GM12878 (cell line): ENCODE data around the gene HYDIN. TPM values are rescaled to one million over a fixed set of nuclear protein-coding genes. Genes with fewer than 3 reads are reported as not detected.

ENCODE experiments used
- ATAC-seq: fragments of 200-7000 bp; cut with Tn5 transposase; 3 replicates; pipeline ENCODE4 v1.9.1; 2020; ENCODE audit warnings: mild to moderate bottlenecking, moderate library complexity
- BruUV-seq: library from RNA; stranded (reverse); fragments of 400-500 nt; replicated peaks from 2 replicates; lab custom pipeline; 2021; lab: Mats Ljungman, UMichigan
- CTCF ChIA-PET: fragments of 300-600 bp; sonication (Branson Sonifier 250); formaldehyde crosslinking; extraction: SDS; loops from one replicate; lab custom pipeline; 2021; ENCODE audit warnings: inconsistent platforms; lab: Yijun Ruan, JAX
- POLR2A ChIA-PET: fragments of 350-600 bp; formaldehyde crosslinking; extraction: SDS; loops from one replicate; lab custom pipeline; 2021; ENCODE audit warnings: inconsistent platforms; lab: Charles Lee
- RAD21 ChIA-PET: fragments of 300-600 bp; sonication (Branson Sonifier 250); formaldehyde crosslinking; loops from one replicate; lab custom pipeline; 2023; ENCODE audit warnings: antibody characterized with exemption; ENCODE audit not compliant: unreplicated experiment; lab: Charles Lee
- SMC1A ChIA-PET: fragments of 300-600 bp; sonication (Branson Sonifier 250); formaldehyde crosslinking; loops from one replicate; lab custom pipeline; 2023; ENCODE audit not compliant: unreplicated experiment, uncharacterized antibody; lab: Charles Lee
- DNase-seq: peaks from one replicate; pipeline ENCODE4 v3.0.0-alpha.2; 2011; ENCODE audit warnings: low read depth, low spot score
- FAIRE-seq: peaks from 3 replicates; lab custom pipeline; 2011; peaks lifted over from hg19 to GRCh38; lab: Jason Lieb, UNC
- H2AFZ ChIP-seq: 2 replicates; pipeline ENCODE4 v1.6.0; 2011; ENCODE audit warnings: low read depth, low read length, control low read depth; ENCODE audit not compliant: control insufficient read depth
- H3K27ac ChIP-seq: 2 replicates; pipeline ENCODE4 v1.5.1; 2011; ENCODE audit warnings: control low read depth; ENCODE audit not compliant: control insufficient read depth, insufficient read depth
- H3K27me3 ChIP-seq, 2 experiments: replicated peaks in 1 of 2; 2 replicates each; pipeline versions ENCODE4 v1.6.0 to v1.6.1; 2011; ENCODE audit warnings: low read length in 1 of 2; ENCODE audit not compliant: control insufficient read depth in 2 of 2, insufficient read depth in 2 of 2
- H3K36me3 ChIP-seq, 2 experiments: 2 replicates each; pipeline ENCODE4 v1.5.1; 2011; ENCODE audit warnings: low read length in 1 of 2; ENCODE audit not compliant: control insufficient read depth in 2 of 2, insufficient read depth in 2 of 2
- H3K4me1 ChIP-seq: 2 replicates; pipeline ENCODE4 v1.6.1; 2011; ENCODE audit warnings: mild to moderate bottlenecking, low read length, moderate library complexity, mixed read lengths; ENCODE audit not compliant: control insufficient read depth, insufficient read depth
- H3K4me2 ChIP-seq: 2 replicates; pipeline ENCODE4 v1.6.0; 2011; ENCODE audit warnings: control low read depth; ENCODE audit not compliant: control insufficient read depth, insufficient read depth
- H3K4me3 ChIP-seq: fragments of 200-600 bp; sonication (generic); 2 replicates; pipeline ENCODE4 v1.5.1; 2016
- H3K79me2 ChIP-seq: 2 replicates; pipeline ENCODE4 v1.6.0; 2011; ENCODE audit warnings: low read length; ENCODE audit not compliant: control insufficient read depth, insufficient read depth
- H3K9ac ChIP-seq: 2 replicates; pipeline ENCODE4 v1.8.0; 2011; ENCODE audit warnings: low read length, control low read depth, mixed read lengths; ENCODE audit not compliant: control insufficient read depth, insufficient read depth
- H3K9me3 ChIP-seq: replicated peaks from 3 replicates; pipeline ENCODE4 v1.5.1; 2011; ENCODE audit warnings: mild to moderate bottlenecking, low read length; ENCODE audit not compliant: control insufficient read depth, insufficient read depth
- H4K20me1 ChIP-seq: 2 replicates; pipeline ENCODE4 v1.6.0; 2011; ENCODE audit not compliant: control insufficient read depth, insufficient read depth
- BHLHE40 ChIP-seq, 2 experiments: fragments of 450-650 bp in 1 of 2; IDR thresholded peaks; 2 replicates each; pipeline ENCODE4 v1.6.1; 2011 to 2017; ENCODE audit warnings: low read depth in 2 of 2, borderline replicate concordance in 1 of 2, improper control_type of control experiment in 1 of 2, low read length in 1 of 2, mild to moderate bottlenecking in 1 of 2
- CHD2 ChIP-seq: IDR thresholded peaks from 2 replicates; pipeline ENCODE4 v1.6.1; 2011; ENCODE audit warnings: low read depth, low read length, improper control_type of control experiment, borderline replicate concordance
- E2F4 ChIP-seq: IDR thresholded peaks from 2 replicates; pipeline ENCODE4 v1.6.1; 2012; ENCODE audit warnings: low read depth, low read length, improper control_type of control experiment
- EED ChIP-seq: sonication (generic); IDR thresholded peaks from 2 replicates; pipeline ENCODE4 v1.6.1; 2016; ENCODE audit warnings: antibody characterized with exemption, low read depth
- FOS ChIP-seq: IDR thresholded peaks from 3 replicates; pipeline ENCODE4 v1.6.1; 2011; ENCODE audit warnings: borderline replicate concordance; ENCODE audit not compliant: insufficient read length; ENCODE audit errors: extremely low read depth
- KAT2A ChIP-seq: conservative IDR thresholded peaks from 2 replicates; pipeline ENCODE4 v1.6.1; 2011; ENCODE audit warnings: low read depth, low read length; ENCODE audit not compliant: control insufficient read depth
- KLF5 ChIP-seq: fragments of 450-650 bp; IDR thresholded peaks from 2 replicates; pipeline ENCODE4 v1.6.1; 2014; ENCODE audit warnings: mild to moderate bottlenecking; ENCODE audit not compliant: partially characterized antibody
- MXI1 ChIP-seq: fragments of 150-350 bp; IDR thresholded peaks from 2 replicates; pipeline ENCODE4 v1.6.1; 2011; ENCODE audit warnings: low read depth, mild to moderate bottlenecking, inconsistent platforms, low read length, improper control_type of control experiment
- MYC ChIP-seq: IDR thresholded peaks from 2 replicates; pipeline ENCODE4 v1.6.1; 2011; ENCODE audit warnings: mild to moderate bottlenecking, low read length, moderate library complexity, inconsistent platforms; ENCODE audit not compliant: insufficient read depth, insufficient replicate concordance, insufficient read length, severe bottlenecking
- NR2F1 ChIP-seq: fragments of 450-650 bp; conservative IDR thresholded peaks from 2 replicates; pipeline ENCODE4 v1.6.1; 2017; ENCODE audit warnings: mild to moderate bottlenecking
- NRF1 ChIP-seq: conservative IDR thresholded peaks from 2 replicates; pipeline ENCODE4 v1.6.1; 2011; ENCODE audit warnings: mild to moderate bottlenecking, low read depth, low read length, improper control_type of control experiment
- RAD51 ChIP-seq: fragments of 450-650 bp; IDR thresholded peaks from 2 replicates; pipeline ENCODE4 v1.6.1; 2016; ENCODE audit warnings: moderate library complexity, mild to moderate bottlenecking, inconsistent platforms
- SMC3 ChIP-seq: IDR thresholded peaks from 2 replicates; pipeline ENCODE4 v1.6.1; 2011; ENCODE audit warnings: low read length, improper control_type of control experiment, borderline replicate concordance
- SPI1 ChIP-seq: IDR thresholded peaks from 2 replicates; pipeline ENCODE4 v1.6.1; 2011; ENCODE audit warnings: low read depth, mild to moderate bottlenecking, low read length, moderate library complexity, borderline replicate concordance; ENCODE audit not compliant: insufficient read depth
- SREBF1 ChIP-seq: IDR thresholded peaks from 2 replicates; pipeline ENCODE4 v1.6.1; 2012; ENCODE audit warnings: mild to moderate bottlenecking, low read length
- TAF1 ChIP-seq: IDR thresholded peaks from 2 replicates; pipeline ENCODE4 v1.6.1; 2011; ENCODE audit warnings: mild to moderate bottlenecking, low read depth, low read length, borderline replicate concordance
- YBX1 ChIP-seq: fragments of 450-650 bp; IDR thresholded peaks from 2 replicates; pipeline ENCODE4 v1.6.1; 2016; ENCODE audit warnings: antibody characterized with exemption
- ZSCAN29 ChIP-seq: fragments of 450-650 bp; IDR thresholded peaks from 2 replicates; pipeline ENCODE4 v1.6.1; 2017; ENCODE audit warnings: mild to moderate bottlenecking, moderate library complexity
- WGBS: methylation state at CpG from one replicate; pipeline ENCODE4 v1.1.6; 2016; ENCODE audit warnings: low lambda C conversion rate; ENCODE audit not compliant: insufficient replicate concordance, insufficient coverage; ENCODE audit errors: missing lambda C conversion rate; 5-methylcytosine and 5-hydroxymethylcytosine counted together
- in situ Hi-C: fragments of 300-500 bp; cut with MboI; formaldehyde crosslinking; loops from 9 replicates; pipeline ENCODE4 v1.14.3; 2018; ENCODE audit warnings: mixed read lengths
- intact Hi-C: fragments of 100-400 bp; cut with micrococcal nuclease; formaldehyde crosslinking; loops from one replicate; pipeline ENCODE4 v1.14.2; 2022; ENCODE audit not compliant: unreplicated experiment
- polyA plus RNA-seq, 11 experiments: library from polyadenylated mRNA; depleted of rRNA in 4 of 11; unstranded in 6 of 11; stranded (reverse) in 5 of 11; fragments of >200 nt; fragmentation: Nextera tagmentation in 4 of 11; fragmentation: Illumina TruSeq in 1 of 11; extraction: Ambion mirVana in 4 of 11; extraction: Trizol in 1 of 11; gene quantifications; 1 replicate in 1 of 11; 2 replicates in 10 of 11; pipeline versions ENCODE4 v1.2.1 to v1.2.3, GENCODE V29; 2011 to 2016; ENCODE audit warnings: inconsistent platforms in 2 of 11, missing spikeins in 2 of 11, low read depth in 1 of 11
- total RNA-seq, 4 experiments: library from RNA; depleted of rRNA in 3 of 4; stranded (reverse); fragments of >200 nt in 3 of 4; fragmentation: Illumina TruSeq in 1 of 4; extraction: Trizol in 1 of 4; gene quantifications; 2 replicates each; pipeline versions ENCODE4 v1.2.1 to v1.2.3, GENCODE V29; 2013 to 2021
- TF ChIP-seq, protein P1 (sequence below): fragments of 450-650 bp; IDR thresholded peaks from 2 replicates; pipeline ENCODE4 v1.6.1; 2017; ENCODE audit warnings: mild to moderate bottlenecking

HYDIN gene
- total and polyA plus RNA-seq, 10 of the 15 experiments (the other 5 are each of a cell fraction or from before 2014, with no cell fraction given), result 0.01 to 0.30 (median 0.10) TPM; not detected in 7

DNA sequence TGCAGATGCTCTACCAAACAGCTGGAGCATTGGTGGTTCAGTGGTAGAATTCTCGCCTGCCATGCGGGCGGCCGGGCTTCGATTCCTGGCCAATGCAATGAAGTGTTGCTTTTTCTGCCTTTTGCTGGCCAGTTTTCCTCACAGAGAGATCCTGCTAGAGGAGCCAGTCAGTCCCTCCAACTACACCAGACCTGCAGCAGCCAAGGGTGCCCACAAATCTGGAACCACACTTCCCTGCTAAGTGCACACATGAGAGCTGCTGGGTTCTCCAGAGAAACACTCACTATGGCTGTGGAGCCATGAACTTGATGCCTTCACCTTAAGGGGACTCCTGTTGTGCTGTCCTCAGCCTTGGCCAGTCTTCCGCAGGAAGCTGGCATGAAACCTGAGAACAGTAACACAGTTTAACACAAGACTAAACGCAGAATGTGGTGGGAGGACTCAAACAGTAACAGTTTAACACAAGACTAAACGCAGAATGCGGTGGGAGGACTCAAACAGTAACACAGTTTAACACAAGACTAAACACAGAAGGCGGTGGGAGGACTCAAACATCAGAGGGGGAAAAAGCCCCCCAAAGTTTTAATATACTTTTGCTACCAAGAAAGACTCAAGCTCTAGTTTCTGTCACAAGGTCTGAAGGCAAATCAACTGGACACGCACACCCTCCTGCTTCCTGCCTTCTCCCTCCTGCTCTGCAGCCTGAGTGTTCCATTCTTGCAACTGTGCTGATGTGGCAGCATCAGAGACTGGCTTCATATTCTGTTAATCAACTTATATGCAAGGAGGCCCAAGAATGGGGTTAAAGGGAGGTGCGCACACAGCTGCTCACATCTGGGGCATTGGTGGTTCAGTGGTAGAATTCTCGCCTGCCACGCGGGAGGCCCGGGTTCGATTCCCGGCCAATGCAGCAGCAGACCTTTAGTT, 441.6 kb downstream of the HYDIN start (continued):
- TF ChIP-seq, protein P1, sequence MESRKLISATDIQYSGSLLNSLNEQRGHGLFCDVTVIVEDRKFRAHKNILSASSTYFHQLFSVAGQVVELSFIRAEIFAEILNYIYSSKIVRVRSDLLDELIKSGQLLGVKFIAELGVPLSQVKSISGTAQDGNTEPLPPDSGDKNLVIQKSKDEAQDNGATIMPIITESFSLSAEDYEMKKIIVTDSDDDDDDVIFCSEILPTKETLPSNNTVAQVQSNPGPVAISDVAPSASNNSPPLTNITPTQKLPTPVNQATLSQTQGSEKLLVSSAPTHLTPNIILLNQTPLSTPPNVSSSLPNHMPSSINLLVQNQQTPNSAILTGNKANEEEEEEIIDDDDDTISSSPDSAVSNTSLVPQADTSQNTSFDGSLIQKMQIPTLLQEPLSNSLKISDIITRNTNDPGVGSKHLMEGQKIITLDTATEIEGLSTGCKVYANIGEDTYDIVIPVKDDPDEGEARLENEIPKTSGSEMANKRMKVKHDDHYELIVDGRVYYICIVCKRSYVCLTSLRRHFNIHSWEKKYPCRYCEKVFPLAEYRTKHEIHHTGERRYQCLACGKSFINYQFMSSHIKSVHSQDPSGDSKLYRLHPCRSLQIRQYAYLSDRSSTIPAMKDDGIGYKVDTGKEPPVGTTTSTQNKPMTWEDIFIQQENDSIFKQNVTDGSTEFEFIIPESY, result no peak
- TF ChIP-seq NR2F1 (no peak), MXI1 (no peak), BHLHE40 (IDR thresholded peaks at IDR 0.05; ENCODE audit: borderline replicate concordance in 1 of 2, low read depth in 2 of 2, low read length in 1 of 2) (no peak), KAT2A (no peak)

DNA sequence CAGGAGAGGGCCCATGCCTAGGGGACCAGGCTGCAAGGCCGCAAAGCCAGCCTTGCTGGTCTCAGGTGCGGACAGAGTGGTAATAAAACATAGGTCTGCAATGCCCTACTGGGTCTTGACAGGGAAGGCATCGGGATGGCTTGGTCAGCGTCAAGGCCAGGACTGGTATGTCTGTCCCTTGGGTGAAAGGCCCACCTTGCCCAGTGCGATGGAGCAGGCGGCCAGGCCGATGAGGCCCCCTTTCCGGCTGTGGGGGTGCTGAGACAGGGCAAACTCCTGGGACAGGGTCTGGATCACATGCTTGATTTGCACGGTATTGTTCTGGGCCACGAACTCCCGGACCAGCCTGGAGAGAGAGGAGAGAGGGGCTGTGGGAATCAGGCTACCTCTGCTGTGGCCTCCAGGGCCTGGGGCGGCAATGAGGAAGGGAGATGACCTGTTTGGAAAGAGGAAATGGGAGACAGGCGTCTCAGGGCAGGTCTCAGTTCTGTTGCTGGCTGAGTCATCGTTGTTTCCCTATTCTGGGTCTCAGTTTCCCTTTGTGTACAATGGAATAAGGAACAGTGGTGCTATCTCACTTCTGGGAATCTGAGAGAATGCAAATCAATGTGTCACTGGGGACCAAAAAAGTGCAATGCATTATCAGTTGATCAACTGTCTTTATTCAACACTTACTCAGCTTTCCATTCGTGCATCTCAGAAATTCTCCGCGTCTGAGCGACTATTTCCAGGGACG, 444.3 kb downstream of the HYDIN start:
- no TSS peak for BruUV-seq
- Histone ChIP-seq H3K9me3 (peaks cover 2% of the 10 kb centered on the region; the same call in 1 of the 3 replicates), H3K27ac (no peak overlapping the region), H3K4me1 (no peaks in the 10 kb centered on the region), H3K4me2 (no peak overlapping the region), H3K9ac (no peak overlapping the region), H3K4me3 (no peak overlapping the region), H3K36me3 (peaks cover 33 to 34% of the 10 kb centered on the region in 2 experiments), H3K27me3 (no peaks in the 10 kb centered on the region), H3K79me2 (no peaks in the 10 kb centered on the region), H4K20me1 (no peaks in the 10 kb centered on the region), H2AFZ (no peak overlapping the region)
- in situ Hi-C loops, result no loop called here
- FAIRE-seq, result no peak
- no peak for DNase-seq
- WGBS, result 87% methylated on average over 19 of the region's 19 CpGs
- CTCF ChIA-PET, result no interaction called here
- ATAC-seq, result no peak
- RAD21 ChIA-PET, result no interaction called here
- POLR2A ChIA-PET, result no interaction called here
- intact Hi-C loops, result no loop called here
- SMC1A ChIA-PET, result no interaction called here
- TF ChIP-seq YBX1 (no peak), TAF1 (no peak), SPI1 (no peak), RAD51 (no peak), CHD2 (no peak), KLF5 (no peak), SREBF1 (no peak), E2F4 (no peak), NRF1 (no peak), SMC3 (no peak), FOS (no peak), EED (no peak), MYC (no peak), NR2F1 (no peak), ZSCAN29 (no peak)
